ENCODE results near the gene MS4A6E. TPM values are rescaled to one million over a fixed set of nuclear protein-coding genes. Genes with fewer than 3 reads are reported as not detected.

The MS4A6E gene
- polyA plus RNA-seq, 1 of the 3 experiments (the other 2 are of a cell fraction), result not detected

GRCh38 chr11:60321051-60321450, 6.0 kb upstream of the MS4A6E start:
- Histone ChIP-seq H4K20me1 (ENCODE audit: insufficient read depth) (no peaks in the 10 kb centered on the region), H3K4me3 (ENCODE audit: low read depth in 2 of 2, low read length in 1 of 2) (no peak overlapping the region), H3F3A (replicated peaks; ENCODE audit: insufficient read depth) (no peaks in the 10 kb centered on the region), H3K27ac (ENCODE audit: low read depth in 2 of 2, low read length in 1 of 2) (no peak overlapping the region), H3K9me2 (no peaks in the 10 kb centered on the region), H3K36me3 (replicated peaks in 1 of 2; ENCODE audit: control insufficient read depth in 1 of 2, insufficient read depth in 2 of 2, low read length in 1 of 2) (no peaks in the 10 kb centered on the region), H3K9me3 (no peaks in the 10 kb centered on the region), H3K79me2 (ENCODE audit: insufficient read depth) (no peaks in the 10 kb centered on the region), H3K4me2 (no peak overlapping the region), H3K4me1 (ENCODE audit: control insufficient read depth in 1 of 2, insufficient read depth in 2 of 2, low read depth in 1 of 2, low read length in 1 of 2) (no peaks in the 10 kb centered on the region), H3K27me3 (ENCODE audit: insufficient read depth) (no peaks in the 10 kb centered on the region), H2AFZ (ENCODE audit: low read depth) (no peak overlapping the region), H3K9ac (no peak overlapping the region)
- POLR2A ChIA-PET, result no interaction called here
- TF ChIP-seq ZBTB33 (IDR thresholded peaks at IDR 0.05; ENCODE audit: borderline replicate concordance, low read depth), result no peak
- no peak for TF ChIP-seq RXRA (IDR thresholded peaks at IDR 0.05; ENCODE audit: borderline replicate concordance, low read depth)
- TF ChIP-seq YY1 (IDR thresholded peaks at IDR 0.05; ENCODE audit: low read depth), result no peak
- TF ChIP-seq IRF3 (IDR thresholded peaks at IDR 0.05; ENCODE audit: low read depth, low read length), result no peak
- TF ChIP-seq EZH2phosphoT487 (IDR thresholded peaks at IDR 0.05; ENCODE audit: borderline replicate concordance, low read depth), result no peak
- no peak for TF ChIP-seq RAD21 (IDR thresholded peaks at IDR 0.05; ENCODE audit: low read length)
- no peak for TF ChIP-seq MAX (IDR thresholded peaks at IDR 0.05; ENCODE audit: low read depth)
- no peak for TF ChIP-seq CTCF (IDR thresholded peaks at IDR 0.05)
- TF ChIP-seq PBX3 (IDR thresholded peaks at IDR 0.05), result no peak
- TF ChIP-seq REST (IDR thresholded peaks at IDR 0.05; ENCODE audit: low read depth, low read length), result no peak
- CTCF ChIA-PET, result interaction anchor here (1.1 kb wide), 1 partner anchor 13 kb away, joined by 5 read pairs; no protein-coding TSS in a partner anchor
- DNase-seq, result no peak
